ENCODE data around the gene CUL2. TPM values are rescaled to one million over a fixed set of nuclear protein-coding genes. Genes with fewer than 3 reads are reported as not detected.

The CUL2 gene
- total RNA-seq, 2 experiments from 2014 or later: 37.4 to 40.2 TPM

DNA sequence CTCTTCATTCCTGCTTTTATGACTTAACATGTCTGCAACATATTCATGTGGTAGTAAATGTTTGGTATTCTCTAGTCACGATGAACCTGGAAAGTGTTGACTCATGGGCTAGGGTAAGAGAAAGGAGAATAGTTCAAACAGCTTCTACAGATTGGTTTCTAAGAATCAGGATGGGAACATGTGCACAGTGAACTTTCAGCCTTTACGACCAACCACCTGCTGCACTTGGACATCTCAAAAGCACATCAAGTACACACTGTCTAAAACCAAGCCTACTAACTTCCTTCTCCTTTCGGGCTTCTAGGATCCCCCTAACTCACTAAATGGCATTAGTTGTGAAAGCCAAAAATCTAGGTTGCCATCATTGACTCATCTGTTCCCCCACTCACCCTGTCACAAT lies 85.5 kb downstream of the CUL2 start:
- no peaks in the 10 kb centered on the region for H3K4me1 Mint-ChIP-seq (ENCODE audit: low read depth)
- CTCF ChIA-PET: interaction anchor here (2.7 kb wide), 1 partner anchor 10 kb away, joined by 10 read pairs; no protein-coding TSS in a partner anchor
- peaks cover 3% of the 10 kb centered on the region for H3K36me3 Mint-ChIP-seq (ENCODE audit: low read depth)
- no peaks in the 10 kb centered on the region for H3K27me3 Mint-ChIP-seq
- H3K27ac Mint-ChIP-seq: no peak overlapping the region
- POLR2A ChIA-PET: no interaction called here
- DNase-seq: no peak
- TF ChIP-seq, protein P1, sequence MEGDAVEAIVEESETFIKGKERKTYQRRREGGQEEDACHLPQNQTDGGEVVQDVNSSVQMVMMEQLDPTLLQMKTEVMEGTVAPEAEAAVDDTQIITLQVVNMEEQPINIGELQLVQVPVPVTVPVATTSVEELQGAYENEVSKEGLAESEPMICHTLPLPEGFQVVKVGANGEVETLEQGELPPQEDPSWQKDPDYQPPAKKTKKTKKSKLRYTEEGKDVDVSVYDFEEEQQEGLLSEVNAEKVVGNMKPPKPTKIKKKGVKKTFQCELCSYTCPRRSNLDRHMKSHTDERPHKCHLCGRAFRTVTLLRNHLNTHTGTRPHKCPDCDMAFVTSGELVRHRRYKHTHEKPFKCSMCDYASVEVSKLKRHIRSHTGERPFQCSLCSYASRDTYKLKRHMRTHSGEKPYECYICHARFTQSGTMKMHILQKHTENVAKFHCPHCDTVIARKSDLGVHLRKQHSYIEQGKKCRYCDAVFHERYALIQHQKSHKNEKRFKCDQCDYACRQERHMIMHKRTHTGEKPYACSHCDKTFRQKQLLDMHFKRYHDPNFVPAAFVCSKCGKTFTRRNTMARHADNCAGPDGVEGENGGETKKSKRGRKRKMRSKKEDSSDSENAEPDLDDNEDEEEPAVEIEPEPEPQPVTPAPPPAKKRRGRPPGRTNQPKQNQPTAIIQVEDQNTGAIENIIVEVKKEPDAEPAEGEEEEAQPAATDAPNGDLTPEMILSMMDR (IDR thresholded peaks at IDR 0.05): no peak
- intact Hi-C loops (cut with micrococcal nuclease): no loop called here
- no peaks in the 10 kb centered on the region for H3K9me3 Mint-ChIP-seq
- no peak for ATAC-seq
- H3K4me3 Mint-ChIP-seq: no peak overlapping the region

DNA sequence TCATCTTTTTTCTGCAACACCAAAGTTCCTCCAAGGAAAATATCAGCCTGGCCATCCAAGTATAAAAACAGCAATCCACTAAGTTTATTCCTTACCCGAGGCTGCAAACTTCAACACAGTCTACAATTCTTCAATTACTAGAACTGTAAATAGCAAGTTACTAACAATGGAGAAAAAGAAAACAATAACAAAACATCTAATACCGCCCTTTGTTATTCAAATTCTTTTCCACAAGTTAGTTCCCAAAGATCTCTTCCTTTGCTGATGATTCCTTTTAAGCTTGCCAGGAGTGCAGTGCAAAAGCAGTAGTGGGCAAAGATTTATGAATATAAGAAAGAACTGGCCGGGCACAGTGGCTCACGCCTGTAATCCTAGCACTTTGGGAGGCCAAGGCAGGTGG lies 86.2 kb downstream of the CUL2 start:
- Mint-ChIP-seq H3K27ac (no peak overlapping the region), H3K27me3 (no peaks in the 10 kb centered on the region), H3K9me3 (no peaks in the 10 kb centered on the region), H3K4me3 (no peak overlapping the region), H3K4me1 (ENCODE audit: low read depth) (no peaks in the 10 kb centered on the region), H3K36me3 (ENCODE audit: low read depth) (peaks cover 3% of the 10 kb centered on the region)
- DNase-seq (no peak), ATAC-seq (no peak)
- ChIA-PET POLR2A (no interaction called here), CTCF (interaction anchor here (2.7 kb wide), 1 partner anchor 9 kb away, joined by 10 read pairs; no protein-coding TSS in a partner anchor)
- TF ChIP-seq, protein P1 (IDR thresholded peaks at IDR 0.05): no peak
- intact Hi-C loops (cut with micrococcal nuclease): no loop called here

DNA sequence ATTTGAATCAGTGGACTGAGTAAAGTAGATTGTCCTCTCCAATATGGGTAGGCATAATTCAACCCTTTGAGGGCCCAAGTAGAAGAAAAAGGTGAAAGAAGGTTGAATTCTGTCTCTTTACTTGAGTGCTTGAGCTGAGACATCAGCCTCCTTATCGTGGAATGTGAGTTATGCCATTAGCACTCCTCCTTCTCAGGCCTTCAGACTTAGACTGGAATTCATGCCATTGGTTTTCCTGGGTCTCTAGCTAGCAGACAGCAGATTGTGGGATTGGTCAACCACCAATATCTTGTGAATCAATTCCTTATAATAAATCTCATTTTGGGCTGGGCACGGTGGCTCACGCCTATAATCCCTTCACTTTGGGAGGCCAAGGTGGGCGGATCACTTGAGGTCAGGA lies 89.2 kb downstream of the CUL2 start:
- H3K4me3 Mint-ChIP-seq: no peak overlapping the region
- H3K27ac Mint-ChIP-seq: no peak overlapping the region
- H3K4me1 Mint-ChIP-seq (ENCODE audit: low read depth): no peaks in the 10 kb centered on the region
- TF ChIP-seq, protein P1 (IDR thresholded peaks at IDR 0.05): no peak
- POLR2A ChIA-PET: no interaction called here
- H3K9me3 Mint-ChIP-seq: no peaks in the 10 kb centered on the region
- no peak for DNase-seq
- CTCF ChIA-PET: no interaction called here
- intact Hi-C loops (cut with micrococcal nuclease): no loop called here
- H3K36me3 Mint-ChIP-seq (ENCODE audit: low read depth): peaks cover 1% of the 10 kb centered on the region
- ATAC-seq: no peak
- no peaks in the 10 kb centered on the region for H3K27me3 Mint-ChIP-seq

DNA sequence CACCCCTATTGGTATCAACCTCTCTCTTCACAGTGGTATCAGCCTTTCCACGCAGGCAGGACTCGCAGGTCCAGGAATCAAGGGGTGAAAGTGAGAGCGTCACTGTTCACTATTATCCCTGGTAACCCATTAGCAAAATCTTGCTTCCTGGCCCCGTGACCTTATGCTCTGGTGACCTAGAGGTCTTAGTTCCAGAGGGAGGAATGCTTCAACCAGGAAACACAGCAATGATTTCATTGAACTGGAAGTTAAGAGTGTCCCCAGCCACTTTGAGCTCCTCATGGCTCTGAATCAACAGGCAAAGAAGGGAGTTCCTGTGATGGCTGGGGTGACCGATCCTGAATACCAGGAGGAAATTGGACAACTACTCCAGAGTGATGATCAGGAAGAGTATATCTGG lies 90.6 kb downstream of the CUL2 start:
- POLR2A ChIA-PET: no interaction called here
- Mint-ChIP-seq H3K4me3 (no peak overlapping the region), H3K27ac (no peak overlapping the region), H3K4me1 (ENCODE audit: low read depth) (peaks cover 7% of the 10 kb centered on the region), H3K27me3 (no peaks in the 10 kb centered on the region), H3K9me3 (no peaks in the 10 kb centered on the region), H3K36me3 (ENCODE audit: low read depth) (no peaks in the 10 kb centered on the region)
- TF ChIP-seq, protein P1 (IDR thresholded peaks at IDR 0.05): no peak
- CTCF ChIA-PET: no interaction called here
- ATAC-seq (no peak), DNase-seq (no peak)
- intact Hi-C loops (cut with micrococcal nuclease): loop anchor here (10.0 kb wide), 1 partner anchor 215 kb away; no protein-coding TSS in a partner anchor

DNA sequence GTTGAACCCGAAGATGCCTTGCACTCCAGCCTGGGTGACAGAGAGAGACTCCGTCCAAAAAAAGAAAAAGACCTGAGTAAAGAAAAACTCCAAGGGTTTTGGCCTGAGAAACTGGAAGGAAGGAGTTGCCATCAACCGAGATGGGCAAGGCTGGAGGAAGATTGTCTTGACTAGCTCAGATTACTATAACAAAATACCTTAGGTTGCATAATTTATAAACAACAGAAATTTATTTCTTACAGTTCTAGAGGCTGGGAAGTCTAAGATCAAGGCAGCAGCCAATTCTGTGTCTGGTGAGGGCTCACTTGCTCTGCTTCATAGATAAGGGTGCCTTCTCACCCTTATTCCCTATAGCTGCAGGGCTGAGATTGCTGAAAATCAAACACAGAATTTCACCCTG lies 91.2 kb downstream of the CUL2 start:
- ChIA-PET POLR2A (no interaction called here), CTCF (no interaction called here)
- Mint-ChIP-seq H3K9me3 (no peaks in the 10 kb centered on the region), H3K36me3 (ENCODE audit: low read depth) (no peaks in the 10 kb centered on the region), H3K4me3 (no peak overlapping the region), H3K4me1 (ENCODE audit: low read depth) (peaks cover 12% of the 10 kb centered on the region), H3K27ac (no peak overlapping the region), H3K27me3 (no peaks in the 10 kb centered on the region)
- ATAC-seq (no peak), DNase-seq (no peak)
- TF ChIP-seq, protein P1 (IDR thresholded peaks at IDR 0.05): no peak
- intact Hi-C loops (cut with micrococcal nuclease): loop anchor here (10.0 kb wide), 1 partner anchor 216 kb away; no protein-coding TSS in a partner anchor
